ENCODE measurements around the gene TCERG1L.

The TCERG1L gene

GRCh38 chr10:131274133-131274880 is 37.2 kb downstream of the TCERG1L start:
- DNase-seq (ENCODE audit: low read depth in 1 of 2, low spot score in 1 of 2), result no peak
- no peak overlapping the region for H3K27ac ChIP-seq (replicated peaks)
- no peaks in the 10 kb centered on the region for H3K27me3 ChIP-seq (ENCODE audit: insufficient read depth, poor library complexity, severe bottlenecking)
- TF ChIP-seq CTCF (IDR thresholded peaks at IDR 0.05; ENCODE audit: insufficient read depth, low read length), result no peak
- TF ChIP-seq SPI1 (IDR thresholded peaks at IDR 0.05; ENCODE audit: borderline replicate concordance, low read depth), result no peak
- no peak overlapping the region for H3K4me3 ChIP-seq (replicated peaks; ENCODE audit: insufficient read depth, low read length)

- H3K4me3 ChIP-seq (replicated peaks; ENCODE audit: insufficient read depth, low read length), result no peak overlapping the region
- no peaks in the 10 kb centered on the region for H3K27me3 ChIP-seq (ENCODE audit: insufficient read depth, poor library complexity, severe bottlenecking)
- H3K27ac ChIP-seq (replicated peaks), result no peak overlapping the region
- no peak for TF ChIP-seq SPI1 (IDR thresholded peaks at IDR 0.05; ENCODE audit: borderline replicate concordance, low read depth)
- no peak for TF ChIP-seq CTCF (IDR thresholded peaks at IDR 0.05; ENCODE audit: insufficient read depth, low read length)
- TF ChIP-seq GABPA (IDR thresholded peaks at IDR 0.05; ENCODE audit: low read depth), result no peak
- TF ChIP-seq REST (IDR thresholded peaks at IDR 0.05; ENCODE audit: insufficient replicate concordance, low read depth), result no peak
- no peak for TF ChIP-seq POLR2AphosphoS5 (IDR thresholded peaks at IDR 0.05; ENCODE audit: low read depth)
- no peak for DNase-seq (ENCODE audit: low read depth in 1 of 2, low spot score in 1 of 2)
These were observed 38.0 kb downstream of the TCERG1L start for GRCh38 chr10:131273476-131273875.

- TF ChIP-seq GABPA (IDR thresholded peaks at IDR 0.05; ENCODE audit: low read depth), result no peak
- TF ChIP-seq SPI1 (IDR thresholded peaks at IDR 0.05; ENCODE audit: borderline replicate concordance, low read depth), result no peak
- no peak for TF ChIP-seq CTCF (IDR thresholded peaks at IDR 0.05; ENCODE audit: insufficient read depth, low read length)
- TF ChIP-seq POLR2AphosphoS5 (IDR thresholded peaks at IDR 0.05; ENCODE audit: low read depth), result no peak
- no peak for TF ChIP-seq REST (IDR thresholded peaks at IDR 0.05; ENCODE audit: insufficient replicate concordance, low read depth)
- no peak for DNase-seq (ENCODE audit: low read depth in 1 of 2, low spot score in 1 of 2)
- Histone ChIP-seq H3K27me3 (ENCODE audit: insufficient read depth, poor library complexity, severe bottlenecking) (no peaks in the 10 kb centered on the region), H3K4me3 (replicated peaks; ENCODE audit: insufficient read depth, low read length) (no peak overlapping the region), H3K27ac (replicated peaks) (no peak overlapping the region)
These were observed 38.5 kb downstream of the TCERG1L start for GRCh38 chr10:131272897-131273451.
